Epithelial cell of esophagus (primary cell): Measurements from ENCODE around the gene MAPK14.

Source experiments
- DNase-seq: peaks from one replicate; pipeline ENCODE4 v3.0.0; 2010; ENCODE audit warnings: low read depth
- H3K4me3 ChIP-seq: 2 replicates; pipeline ENCODE4 v1.5.1; 2011; ENCODE audit warnings: mild to moderate bottlenecking, low read length, control low read depth
- TF ChIP-seq, protein P1 (sequence below): IDR thresholded peaks from 2 replicates; pipeline ENCODE4 v1.5.1; 2011; ENCODE audit warnings: low read depth, mild to moderate bottlenecking, low read length, control low read depth, inconsistent platforms; ENCODE audit not compliant: insufficient read depth; ENCODE audit errors: missing control alignments

The MAPK14 gene

DNA sequence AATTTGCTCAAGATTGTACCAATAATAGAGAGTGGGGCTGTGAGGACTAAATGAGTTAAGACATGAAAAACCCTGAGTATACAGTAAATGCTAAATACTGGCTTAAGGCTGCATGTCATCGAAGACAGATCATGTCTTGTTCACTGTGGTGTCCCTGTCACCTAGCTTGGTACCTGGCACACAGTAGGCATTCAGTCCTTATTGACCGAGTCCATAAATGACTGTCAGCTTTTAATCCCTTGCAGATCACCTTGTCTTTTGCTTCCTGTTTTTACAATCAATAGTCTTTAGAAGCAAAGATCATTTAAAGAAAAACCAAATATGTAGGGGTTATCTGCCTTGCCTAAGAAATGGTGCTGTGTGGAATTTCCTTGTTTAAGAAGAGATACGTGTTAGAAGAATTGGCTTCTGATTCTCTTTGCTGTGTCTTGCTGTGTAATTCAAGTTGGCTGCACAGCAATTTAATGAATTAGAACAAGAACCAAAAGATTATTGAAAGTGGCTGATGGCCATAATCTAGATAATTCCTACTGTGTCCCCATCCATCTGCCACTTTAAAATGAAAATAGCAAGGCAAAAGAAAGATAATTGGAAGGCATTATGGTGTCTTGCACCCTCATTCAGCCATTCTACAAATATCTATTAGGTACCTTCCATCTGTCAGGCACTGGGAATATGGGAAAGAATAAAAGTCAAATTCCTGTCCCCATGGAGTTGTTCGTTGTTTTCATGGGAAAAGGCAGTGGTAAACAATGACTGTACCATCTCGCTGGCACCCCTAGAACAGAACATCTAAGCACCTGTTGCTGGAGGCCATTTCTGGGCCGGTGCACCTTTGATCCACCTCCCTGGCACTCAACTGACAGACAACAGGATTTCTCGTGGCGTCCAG lies 90.3 kb downstream of the MAPK14 start:
- TF ChIP-seq, protein P1, sequence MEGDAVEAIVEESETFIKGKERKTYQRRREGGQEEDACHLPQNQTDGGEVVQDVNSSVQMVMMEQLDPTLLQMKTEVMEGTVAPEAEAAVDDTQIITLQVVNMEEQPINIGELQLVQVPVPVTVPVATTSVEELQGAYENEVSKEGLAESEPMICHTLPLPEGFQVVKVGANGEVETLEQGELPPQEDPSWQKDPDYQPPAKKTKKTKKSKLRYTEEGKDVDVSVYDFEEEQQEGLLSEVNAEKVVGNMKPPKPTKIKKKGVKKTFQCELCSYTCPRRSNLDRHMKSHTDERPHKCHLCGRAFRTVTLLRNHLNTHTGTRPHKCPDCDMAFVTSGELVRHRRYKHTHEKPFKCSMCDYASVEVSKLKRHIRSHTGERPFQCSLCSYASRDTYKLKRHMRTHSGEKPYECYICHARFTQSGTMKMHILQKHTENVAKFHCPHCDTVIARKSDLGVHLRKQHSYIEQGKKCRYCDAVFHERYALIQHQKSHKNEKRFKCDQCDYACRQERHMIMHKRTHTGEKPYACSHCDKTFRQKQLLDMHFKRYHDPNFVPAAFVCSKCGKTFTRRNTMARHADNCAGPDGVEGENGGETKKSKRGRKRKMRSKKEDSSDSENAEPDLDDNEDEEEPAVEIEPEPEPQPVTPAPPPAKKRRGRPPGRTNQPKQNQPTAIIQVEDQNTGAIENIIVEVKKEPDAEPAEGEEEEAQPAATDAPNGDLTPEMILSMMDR, result no peak
- H3K4me3 ChIP-seq, result no peak overlapping the region

DNA sequence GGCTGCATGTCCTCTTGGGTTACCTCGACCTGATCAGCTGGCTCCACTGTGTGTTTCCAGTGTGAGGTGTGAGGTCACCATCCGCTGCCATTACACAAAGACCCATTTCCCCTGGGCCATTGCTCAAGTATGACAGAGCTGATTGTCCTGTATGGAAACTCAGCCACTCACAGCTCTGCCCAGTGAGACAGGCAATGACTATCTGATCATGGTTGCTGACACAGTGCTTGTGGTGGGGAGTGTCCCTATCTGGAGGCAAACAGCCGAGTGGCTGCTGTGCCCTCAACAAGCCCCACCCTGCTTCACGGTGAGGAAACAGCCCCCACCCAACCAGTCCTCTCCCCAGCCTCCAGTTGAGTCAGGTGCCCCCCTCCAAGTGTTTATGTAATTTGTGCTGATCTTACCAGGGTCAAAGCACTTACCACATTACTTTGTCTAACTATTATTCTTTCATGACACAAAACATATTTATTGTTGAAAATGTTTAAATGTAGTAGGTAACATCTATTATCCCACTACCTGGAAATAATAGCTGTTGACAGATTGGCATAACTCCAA lies 91.0 kb downstream of the MAPK14 start:
- no peak overlapping the region for H3K4me3 ChIP-seq
- DNase-seq, result peak; percentile 86
- TF ChIP-seq, protein P1, result no peak

More for the DNA sequence above, 90.3 kb downstream of the MAPK14 start:
- no peak for DNase-seq

DNA sequence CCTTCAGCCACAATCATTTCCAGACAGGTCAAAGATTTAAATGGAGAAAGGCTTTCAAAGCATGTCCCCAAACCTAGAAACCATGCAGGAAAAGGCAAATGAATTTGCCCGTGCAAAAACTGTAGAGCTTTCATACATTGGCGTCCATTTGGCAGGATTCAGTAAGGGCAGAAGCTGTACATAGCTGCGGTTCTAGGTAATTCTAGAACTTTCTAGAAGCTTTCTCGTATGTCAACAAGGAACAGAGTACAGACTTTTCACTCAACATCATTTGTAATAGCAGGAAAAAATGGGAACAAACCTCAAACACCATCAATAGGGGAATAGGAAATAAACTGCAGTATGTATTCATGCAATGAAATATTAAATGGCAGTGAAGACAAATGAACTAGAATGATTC lies 91.6 kb downstream of the MAPK14 start:
- DNase-seq, result no peak
- H3K4me3 ChIP-seq, result no peak overlapping the region
- TF ChIP-seq, protein P1, result no peak

DNA sequence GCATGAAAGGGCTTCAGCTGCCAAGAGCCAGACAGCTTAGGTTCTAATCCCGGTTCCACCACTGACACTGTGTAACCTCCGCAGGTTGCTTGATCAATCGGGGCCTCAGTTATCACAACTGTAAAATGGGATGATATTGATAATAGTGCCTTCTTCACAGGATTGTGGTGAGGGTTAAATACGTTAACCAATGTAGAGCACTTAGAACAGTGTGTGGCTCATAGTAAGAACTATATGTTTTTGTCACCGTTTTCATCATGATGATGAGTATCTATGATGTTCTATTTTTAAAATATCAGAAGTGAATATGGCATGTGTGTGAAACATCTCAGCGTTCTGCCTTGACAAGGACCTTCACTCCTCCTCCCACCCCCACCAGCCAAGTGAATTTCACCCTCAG lies 92.4 kb downstream of the MAPK14 start:
- DNase-seq, result no peak
- TF ChIP-seq, protein P1, result no peak
- H3K4me3 ChIP-seq, result no peak overlapping the region

DNA sequence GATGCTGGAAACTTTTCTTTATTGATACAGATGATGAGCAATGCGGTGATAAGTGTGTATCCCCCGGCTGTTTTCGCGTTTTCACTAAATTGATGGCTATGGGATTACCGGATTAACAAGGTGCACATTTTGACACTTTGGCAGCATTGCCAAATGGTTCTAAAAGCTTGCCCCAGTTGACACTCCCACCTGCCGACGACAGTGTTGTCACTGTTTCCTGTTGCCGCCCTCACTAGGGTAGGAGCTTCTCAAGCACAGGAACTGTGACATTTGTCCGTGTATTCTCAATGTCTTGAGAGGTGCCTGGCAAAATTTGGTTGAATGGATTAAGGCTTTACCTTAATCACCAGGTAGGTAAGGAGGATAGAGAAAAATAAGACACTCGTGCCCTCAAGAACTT lies 92.9 kb downstream of the MAPK14 start:
- no peak overlapping the region for H3K4me3 ChIP-seq
- DNase-seq, result no peak

DNA sequence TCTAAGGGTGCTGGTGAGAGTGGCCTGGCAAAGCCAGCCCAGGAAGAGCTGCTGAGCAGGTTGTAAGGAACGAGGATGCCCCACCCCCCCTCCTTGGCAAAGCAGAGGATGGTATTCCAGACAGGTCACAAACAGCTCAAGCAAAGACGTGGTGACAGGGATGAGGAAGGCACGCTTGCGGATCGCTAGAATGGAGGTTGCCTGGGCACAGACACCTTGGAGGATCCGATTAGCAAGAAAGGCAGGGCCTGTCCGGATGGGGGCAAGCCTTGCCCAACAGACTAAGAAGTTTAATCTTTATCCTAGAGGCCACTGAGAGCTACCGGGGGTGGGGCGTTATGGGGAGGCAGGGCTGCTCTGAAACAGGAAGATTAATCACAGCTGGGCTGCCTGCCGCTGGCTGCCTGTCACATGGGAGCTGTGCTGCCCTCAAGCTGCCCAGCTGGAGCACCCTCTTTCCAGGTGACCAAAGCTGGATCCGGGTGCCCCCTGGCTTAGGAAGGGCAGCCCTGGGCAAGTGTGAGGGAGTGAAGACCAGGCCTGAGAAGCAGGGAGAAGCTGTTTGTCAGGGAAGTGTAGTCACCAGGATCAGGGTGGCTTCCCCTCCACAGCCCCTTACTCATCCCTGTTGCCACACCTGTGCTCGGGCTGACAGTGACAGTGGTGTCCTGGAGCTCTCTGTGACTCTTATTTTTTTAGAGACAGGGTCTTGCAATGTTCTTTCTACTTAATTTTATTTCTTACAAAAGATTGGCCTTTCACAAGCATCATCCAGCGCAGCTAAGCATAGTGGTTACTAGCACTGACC lies 93.6 kb downstream of the MAPK14 start:
- TF ChIP-seq, protein P1, result no peak
- H3K4me3 ChIP-seq, result no peak overlapping the region
- DNase-seq, result peak; percentile 78

More for the DNA sequence above, 92.9 kb downstream of the MAPK14 start:
- TF ChIP-seq, protein P1, result no peak
